K562 (cell line): ENCODE results near the gene NIM1K. TPM values are rescaled to one million over a fixed set of nuclear protein-coding genes. Genes with fewer than 3 reads are reported as not detected.

Experiments used
- ATF3 ChIP-seq, 2 experiments: fragments of 450-650 bp in 1 of 2; sonication (generic) in 1 of 2; formaldehyde crosslinking in 1 of 2; IDR thresholded peaks in 1 of 2; conservative IDR thresholded peaks in 1 of 2; 2 replicates each; pipeline versions ENCODE4 v1.6.1 to v1.8.1; 2016 to 2023; ENCODE audit warnings: mild to moderate bottlenecking in 2 of 2, moderate library complexity in 2 of 2, inconsistent platforms in 1 of 2, missing genetic modification reagents in 1 of 2
- BCLAF1 ChIP-seq, 2 experiments: fragments of 450-650 bp in 1 of 2; IDR thresholded peaks; 2 replicates each; pipeline ENCODE4 v1.6.1; 2011 to 2017; ENCODE audit warnings: low read depth in 2 of 2, antibody characterized with exemption in 1 of 2, borderline replicate concordance in 1 of 2, low read length in 1 of 2, mild to moderate bottlenecking in 1 of 2, mixed read lengths in 1 of 2; ENCODE audit not compliant: control insufficient read depth in 1 of 2
- CBFA2T3 ChIP-seq: fragments of 450-650 bp; IDR thresholded peaks from 2 replicates; pipeline ENCODE4 v1.6.1; 2017
- ELF1 ChIP-seq: fragments of 200-800 bp; sonication (Bioruptor generic); IDR thresholded peaks from 2 replicates; pipeline ENCODE4 v1.6.1; 2016; ENCODE audit warnings: missing genetic modification characterization, missing compliant biosample characterization
- EWSR1 ChIP-seq: fragments of 450-650 bp; IDR thresholded peaks from 2 replicates; pipeline ENCODE4 v1.6.1; 2018; ENCODE audit warnings: borderline replicate concordance, mild to moderate bottlenecking, low read depth, moderate library complexity; ENCODE audit not compliant: partially characterized antibody
- HDAC2 ChIP-seq: fragments of 450-650 bp; IDR thresholded peaks from 2 replicates; pipeline ENCODE4 v1.6.1; 2016; ENCODE audit warnings: mild to moderate bottlenecking
- PATZ1 ChIP-seq: fragments of 250-450 bp; sonication (Bioruptor Pico); IDR thresholded peaks from 2 replicates; pipeline ENCODE4 v1.5.0; 2020; ENCODE audit warnings: mild to moderate bottlenecking, borderline replicate concordance
- ZNF311 ChIP-seq: fragments of 250-450 bp; sonication (Bioruptor Pico); IDR thresholded peaks from 2 replicates; pipeline ENCODE4 v1.4.0; 2020; ENCODE audit warnings: mild to moderate bottlenecking, moderate library complexity
- ZNF395 ChIP-seq: fragments of 200-800 bp; sonication (Bioruptor generic); IDR thresholded peaks from 2 replicates; pipeline ENCODE4 v1.6.1; 2017; ENCODE audit warnings: missing genetic modification characterization, missing compliant biosample characterization
- polyA plus RNA-seq, 8 experiments: library from polyadenylated mRNA; depleted of rRNA in 4 of 8; stranded (reverse) in 5 of 8; unstranded in 3 of 8; fragments of >200 nt; fragmentation: Nextera tagmentation in 2 of 8; fragmentation: Illumina TruSeq in 1 of 8; extraction: Ambion mirVana in 2 of 8; extraction: Trizol in 1 of 8; gene quantifications; 2 replicates each; pipeline versions ENCODE4 v1.2.1 to v1.2.3, GENCODE V29; 2011 to 2014; ENCODE audit warnings: inconsistent platforms in 1 of 8, missing spikeins in 1 of 8
- total RNA-seq, 7 experiments: library from RNA; depleted of rRNA in 6 of 7; stranded (reverse); fragments of >200 nt in 6 of 7; fragmentation: Illumina TruSeq in 2 of 7; extraction: Trizol in 2 of 7; gene quantifications; 2 replicates each; pipeline versions ENCODE4 v1.2.1 to v1.2.3, GENCODE V29; 2011 to 2021; ENCODE audit warnings: low replicate concordance in 1 of 7
- TF ChIP-seq, protein P1 (sequence below), 2 experiments: fragments of 450-650 bp; conservative IDR thresholded peaks; 2 replicates each; pipeline ENCODE4 v1.6.1; 2017; ENCODE audit warnings: mild to moderate bottlenecking in 2 of 2, moderate library complexity in 2 of 2
- TF ChIP-seq, protein P2 (sequence below): fragments of 150-350 bp; conservative IDR thresholded peaks from 2 replicates; pipeline ENCODE4 v1.6.1; 2014; ENCODE audit warnings: low read length

The NIM1K gene
- total and polyA plus RNA-seq, 9 of the 15 experiments (the other 6 are each of a cell fraction or from before 2014, with no cell fraction given) = 0.03 to 0.34 (median 0.08) TPM; not detected in 3

GRCh38 chr5:43313035-43313853 lies 121.2 kb downstream of the NIM1K start, which contains the start of gene HMGCS1 (continued):
- TF ChIP-seq, protein P1, sequence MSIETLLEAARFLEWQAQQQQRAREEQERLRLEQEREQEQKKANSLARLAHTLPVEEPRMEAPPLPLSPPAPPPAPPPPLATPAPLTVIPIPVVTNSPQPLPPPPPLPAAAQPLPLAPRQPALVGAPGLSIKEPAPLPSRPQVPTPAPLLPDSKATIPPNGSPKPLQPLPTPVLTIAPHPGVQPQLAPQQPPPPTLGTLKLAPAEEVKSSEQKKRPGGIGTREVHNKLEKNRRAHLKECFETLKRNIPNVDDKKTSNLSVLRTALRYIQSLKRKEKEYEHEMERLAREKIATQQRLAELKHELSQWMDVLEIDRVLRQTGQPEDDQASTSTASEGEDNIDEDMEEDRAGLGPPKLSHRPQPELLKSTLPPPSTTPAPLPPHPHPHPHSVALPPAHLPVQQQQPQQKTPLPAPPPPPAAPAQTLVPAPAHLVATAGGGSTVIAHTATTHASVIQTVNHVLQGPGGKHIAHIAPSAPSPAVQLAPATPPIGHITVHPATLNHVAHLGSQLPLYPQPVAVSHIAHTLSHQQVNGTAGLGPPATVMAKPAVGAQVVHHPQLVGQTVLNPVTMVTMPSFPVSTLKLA (conservative IDR thresholded peaks at IDR 0.05) = peak; percentile 89 to 94
- TF ChIP-seq, protein P2, sequence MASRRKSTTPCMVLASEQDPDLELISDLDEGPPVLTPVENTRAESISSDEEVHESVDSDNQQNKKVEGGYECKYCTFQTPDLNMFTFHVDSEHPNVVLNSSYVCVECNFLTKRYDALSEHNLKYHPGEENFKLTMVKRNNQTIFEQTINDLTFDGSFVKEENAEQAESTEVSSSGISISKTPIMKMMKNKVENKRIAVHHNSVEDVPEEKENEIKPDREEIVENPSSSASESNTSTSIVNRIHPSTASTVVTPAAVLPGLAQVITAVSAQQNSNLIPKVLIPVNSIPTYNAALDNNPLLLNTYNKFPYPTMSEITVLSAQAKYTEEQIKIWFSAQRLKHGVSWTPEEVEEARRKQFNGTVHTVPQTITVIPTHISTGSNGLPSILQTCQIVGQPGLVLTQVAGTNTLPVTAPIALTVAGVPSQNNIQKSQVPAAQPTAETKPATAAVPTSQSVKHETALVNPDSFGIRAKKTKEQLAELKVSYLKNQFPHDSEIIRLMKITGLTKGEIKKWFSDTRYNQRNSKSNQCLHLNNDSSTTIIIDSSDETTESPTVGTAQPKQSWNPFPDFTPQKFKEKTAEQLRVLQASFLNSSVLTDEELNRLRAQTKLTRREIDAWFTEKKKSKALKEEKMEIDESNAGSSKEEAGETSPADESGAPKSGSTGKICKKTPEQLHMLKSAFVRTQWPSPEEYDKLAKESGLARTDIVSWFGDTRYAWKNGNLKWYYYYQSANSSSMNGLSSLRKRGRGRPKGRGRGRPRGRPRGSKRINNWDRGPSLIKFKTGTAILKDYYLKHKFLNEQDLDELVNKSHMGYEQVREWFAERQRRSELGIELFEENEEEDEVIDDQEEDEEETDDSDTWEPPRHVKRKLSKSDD = 0 out of 2 replicates have a peak, but pooled peaks have one; percentile 68
- TF ChIP-seq ATF3 (IDR thresholded peaks at IDR 0.05) (peak; percentile 52; the same call in 1 of the 2 replicates), ATF3 (CRISPR knock-in tag; conservative IDR thresholded peaks at IDR 0.05) (peak; percentile 10; the same call in 1 of the 2 replicates), ZNF395 (CRISPR knock-in tag) (0 out of 2 replicates have a peak, but pooled peaks have one; percentile 39), HDAC2 (peak; percentile 62; the same call in 1 of the 2 replicates), ELF1 (tag) (peak; percentile 70; the same call in 1 of the 2 replicates), CBFA2T3 (no peak; the same call in 1 of the 2 replicates), BCLAF1 (IDR thresholded peaks at IDR 0.05; ENCODE audit: borderline replicate concordance in 1 of 2, control insufficient read depth in 1 of 2, low read depth in 2 of 2, low read length in 1 of 2) (no peak), EWSR1 (no peak), ZNF311 (CRISPR knock-in tag) (no peak), PATZ1 (CRISPR knock-in tag) (no peak)
